Left forelimb (tissue), 1 donor: ENCODE data around the gene KERA.

Experiments used
- DNase-seq: peaks from one replicate; pipeline ENCODE4 v3.0.0-alpha.2; 2018; ENCODE audit warnings: low spot score

Gene KERA

DNA sequence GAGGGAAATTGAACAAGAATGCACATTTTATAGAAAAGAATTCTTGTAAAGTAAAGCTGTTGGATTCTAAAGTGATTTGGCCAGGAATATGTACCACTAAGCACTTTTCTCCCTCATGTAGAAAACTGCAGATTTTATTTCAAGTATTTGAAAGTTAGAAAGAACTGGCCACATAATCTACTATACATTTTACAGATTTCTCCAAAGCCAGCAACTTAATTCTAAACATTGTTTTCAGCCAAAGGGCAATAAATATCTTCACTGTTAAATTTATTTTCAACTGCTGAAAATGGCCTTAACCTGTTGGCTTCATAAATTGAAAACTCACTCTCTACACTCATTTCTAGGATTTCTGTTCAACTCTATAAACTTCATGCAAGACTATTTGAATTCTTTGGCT is 15.6 kb upstream of the KERA start:
- DNase-seq: no peak

DNA sequence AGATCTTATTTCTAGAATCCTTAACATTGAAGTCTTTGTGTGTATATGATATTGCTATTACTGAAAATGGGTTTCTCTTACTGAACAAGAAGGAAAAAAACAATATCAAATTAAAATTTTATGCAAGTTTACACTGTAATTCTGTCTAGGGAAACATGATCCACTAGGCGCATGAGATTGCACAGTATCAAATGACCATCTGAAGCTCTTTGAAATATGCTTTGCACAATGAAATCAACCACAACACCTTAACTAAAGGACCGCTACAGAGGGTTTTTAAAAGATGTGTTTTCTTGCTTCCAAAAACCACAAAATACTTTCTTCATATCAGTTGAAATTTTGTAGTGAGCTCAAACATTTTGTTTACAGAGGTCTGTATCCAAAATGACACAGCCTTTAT is 15.1 kb upstream of the KERA start:
- no peak for DNase-seq

DNA sequence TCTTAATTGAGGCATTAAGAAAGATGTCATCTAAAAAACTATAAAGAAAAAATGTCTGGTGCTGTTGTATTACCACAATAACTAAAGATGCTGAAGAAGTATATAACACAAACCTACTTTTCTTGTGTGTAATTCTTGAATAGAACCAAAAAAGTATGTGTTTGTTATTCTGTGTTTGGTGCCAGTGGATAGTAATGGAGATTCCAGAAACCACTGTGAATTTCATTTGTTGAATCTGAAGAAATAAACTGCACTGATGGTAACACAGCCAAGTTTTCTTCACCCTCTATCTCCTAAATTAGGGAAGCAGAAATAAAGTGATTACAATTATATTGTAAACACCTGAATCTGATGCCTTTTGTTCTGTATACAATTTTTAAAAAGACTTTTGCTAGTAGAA is 13.1 kb upstream of the KERA start:
- no peak for DNase-seq

DNA sequence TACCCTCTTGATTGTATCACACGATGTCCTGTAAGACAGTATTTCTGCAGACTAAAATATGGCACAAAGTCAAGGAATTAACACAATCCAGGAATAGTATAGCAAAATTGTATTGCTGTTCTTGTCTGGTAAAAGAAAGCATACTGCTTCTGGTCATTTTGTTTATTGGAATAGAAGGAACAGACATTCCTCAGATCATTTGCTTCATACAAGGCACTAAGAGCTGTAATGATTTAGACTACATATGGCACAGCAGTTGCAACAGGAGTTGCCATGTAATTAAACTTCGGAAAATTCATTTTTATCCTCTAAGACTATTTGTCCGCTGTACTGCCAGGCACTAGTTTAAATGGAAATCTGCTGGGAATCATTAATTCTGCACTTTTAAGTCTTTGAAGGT is 7.6 kb upstream of the KERA start:
- no peak for DNase-seq

- no peak for DNase-seq
These were observed 6.8 kb upstream of the KERA start for GRCh38 chr12:91064640-91065039.

DNA sequence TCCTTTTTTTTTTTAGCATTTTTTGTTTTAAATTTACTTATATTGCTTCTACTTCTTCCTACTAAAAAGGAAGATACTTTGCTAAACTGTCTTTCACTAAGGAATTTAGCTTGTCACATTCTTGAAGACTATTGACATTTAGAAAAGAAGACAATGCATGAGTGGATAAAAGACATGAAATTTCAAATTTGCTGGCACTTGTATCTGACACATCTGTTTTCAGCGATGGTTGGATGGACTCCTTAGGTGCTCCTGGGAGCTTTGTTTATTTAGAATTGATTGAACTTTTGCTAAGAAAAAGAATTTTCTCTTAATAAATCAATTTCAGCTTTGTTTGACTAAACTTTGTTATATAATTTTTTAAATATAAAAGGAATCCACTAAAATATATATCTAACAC is 3.3 kb upstream of the KERA start:
- no peak for DNase-seq

- no peak for DNase-seq
These were observed 1.4 kb upstream of the KERA start for GRCh38 chr12:91059211-91059610.

- DNase-seq: no peak
These were observed 962 bp upstream of the KERA start for GRCh38 chr12:91058786-91059185.

- DNase-seq: no peak
These were observed 1.3 kb downstream of the KERA start for GRCh38 chr12:91056488-91056887.

GRCh38 chr12:91055976-91056375 is 1.8 kb downstream of the KERA start:
- DNase-seq: no peak

- DNase-seq: peak; percentile 65
These were observed 3.7 kb downstream of the KERA start for GRCh38 chr12:91053951-91054715.

DNA sequence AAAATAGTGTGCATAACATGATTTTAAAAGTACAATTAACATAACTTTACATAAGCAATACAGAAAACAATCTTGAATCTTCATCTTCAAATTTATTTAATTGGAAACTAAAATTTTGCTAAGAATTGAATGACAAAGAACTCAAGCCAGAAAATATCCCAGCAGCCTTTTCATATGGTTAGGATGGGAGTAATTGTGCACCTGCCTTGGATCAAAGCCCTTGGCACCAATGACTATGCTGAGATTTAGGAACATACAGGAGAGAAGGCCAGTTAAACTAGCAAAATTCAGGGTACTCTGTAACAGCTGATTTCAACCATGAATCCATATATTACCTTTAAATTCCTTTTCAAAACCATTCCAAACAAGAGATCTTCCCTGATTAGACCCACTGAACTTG is 5.8 kb downstream of the KERA start:
- DNase-seq: no peak

DNA sequence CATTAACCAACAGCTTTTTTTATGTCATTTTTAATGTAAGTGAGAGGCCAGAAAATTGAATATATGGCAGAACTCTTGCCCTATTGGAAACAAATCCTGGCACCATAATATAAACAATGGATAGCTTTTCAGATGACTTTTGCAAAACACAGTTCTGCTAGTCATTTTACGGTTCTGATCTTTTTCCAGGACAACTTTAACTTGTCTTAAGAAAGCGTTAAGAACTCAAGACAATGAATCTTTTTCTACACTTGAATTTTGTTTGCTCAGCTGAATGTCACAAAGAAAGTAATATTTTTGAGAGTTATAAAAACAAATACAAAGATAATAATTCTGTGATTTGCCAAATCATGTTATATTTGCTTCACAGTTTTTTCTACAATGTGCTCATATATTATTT is 13.2 kb downstream of the KERA start:
- no peak for DNase-seq

- DNase-seq: no peak
These were observed 14.4 kb downstream of the KERA start for GRCh38 chr12:91043408-91043807.

DNA sequence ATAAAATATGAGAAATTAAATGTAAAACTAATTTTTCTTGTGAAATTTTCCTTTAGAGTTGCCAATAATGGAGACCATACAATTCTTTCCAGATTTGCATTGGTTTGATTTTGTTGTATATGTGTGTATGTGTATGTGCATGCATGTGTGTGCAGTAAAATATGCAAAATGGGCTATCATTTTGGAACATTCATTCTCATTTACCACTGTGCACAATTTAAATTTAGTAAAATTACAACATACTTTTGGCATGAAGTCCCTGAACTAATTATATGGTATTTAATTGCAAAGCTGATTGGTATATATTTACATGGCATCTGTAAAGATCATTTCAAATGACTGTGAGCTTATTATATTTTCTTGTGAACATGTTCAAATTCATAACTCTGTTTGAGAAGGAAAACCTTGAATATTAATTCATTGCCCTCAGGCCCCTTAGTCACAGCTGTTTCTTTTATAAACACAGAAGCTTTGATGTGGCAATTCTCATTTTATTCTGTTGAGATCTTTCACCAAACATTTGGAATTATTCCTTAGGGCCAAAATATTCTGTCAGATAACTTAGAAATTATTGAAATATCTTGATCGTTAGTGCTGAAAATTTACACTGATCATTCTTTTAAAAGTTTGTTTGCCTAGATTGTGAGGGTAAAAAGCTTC is 17.6 kb downstream of the KERA start:
- no peak for DNase-seq

- DNase-seq: no peak
These were observed 20.5 kb downstream of the KERA start for GRCh38 chr12:91037276-91037675.

DNA sequence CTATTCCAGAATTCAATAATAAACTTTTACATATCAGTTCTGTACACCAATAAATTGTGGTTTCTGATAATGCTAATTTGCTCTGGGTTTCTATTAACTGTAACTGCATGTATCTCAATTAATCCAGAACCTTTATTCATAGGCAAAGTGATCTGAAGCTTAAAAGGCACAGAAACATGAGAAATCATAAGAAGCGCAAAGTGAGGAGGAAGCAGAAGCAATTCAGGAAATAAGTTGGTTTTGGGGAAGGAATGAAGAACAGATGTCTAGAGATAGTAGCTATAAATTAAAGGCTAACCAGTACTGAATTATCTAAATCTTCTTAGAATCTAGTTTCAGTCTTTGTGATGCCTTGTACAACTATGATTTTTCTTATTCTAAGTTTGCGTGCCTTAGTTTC is 24.6 kb downstream of the KERA start:
- no peak for DNase-seq

DNA sequence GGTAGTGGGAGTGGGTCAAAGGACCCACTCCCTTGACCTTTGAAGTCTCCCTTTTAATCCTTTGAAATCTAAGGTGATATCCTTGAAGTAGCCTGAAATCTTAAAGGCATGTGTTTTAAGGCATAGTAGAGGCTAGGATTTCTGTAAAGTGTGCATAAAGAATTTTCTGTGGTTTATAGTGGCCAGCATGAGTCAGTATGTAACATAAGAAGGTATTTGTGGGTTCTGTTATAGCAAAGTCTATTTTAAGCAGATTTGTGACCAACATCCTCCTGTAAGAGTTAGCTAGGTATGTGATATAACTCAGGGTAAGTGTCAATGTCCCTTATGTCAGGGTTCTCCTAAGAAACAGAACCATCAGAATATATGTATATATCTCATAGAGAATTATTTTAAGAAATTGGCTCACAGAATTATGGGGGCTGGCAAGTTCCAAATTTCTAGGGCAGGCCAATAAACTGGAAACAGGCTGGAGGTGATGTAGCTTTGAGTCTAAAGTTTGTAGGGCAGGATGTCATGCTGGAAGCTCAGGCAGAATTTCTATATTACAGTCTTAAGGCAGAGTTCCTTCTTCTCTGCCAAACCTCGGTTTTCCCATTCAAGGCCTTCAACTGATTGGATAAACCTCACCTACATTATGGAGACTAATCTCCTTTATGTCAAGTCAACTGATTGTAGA is 34.4 kb downstream of the KERA start:
- no peak for DNase-seq

DNA sequence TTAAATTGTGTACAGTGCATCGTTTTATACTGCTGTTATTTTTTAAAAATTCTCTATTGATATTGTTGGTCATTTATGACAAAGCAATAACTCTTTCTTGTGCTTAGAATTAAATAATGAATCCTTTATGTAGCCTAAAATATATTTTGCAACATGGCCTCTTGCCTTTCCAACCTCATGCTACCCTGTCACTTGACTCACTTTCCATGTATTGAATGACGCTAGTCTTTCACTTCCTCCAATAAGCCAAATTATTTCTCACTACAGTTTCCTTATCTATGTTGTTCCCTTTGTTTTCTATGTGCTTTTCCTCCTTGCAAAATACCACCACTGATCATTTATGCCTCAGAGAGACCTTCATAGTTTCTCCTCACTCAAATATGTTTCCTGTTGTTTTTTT is 36.7 kb downstream of the KERA start:
- no peak for DNase-seq

DNA sequence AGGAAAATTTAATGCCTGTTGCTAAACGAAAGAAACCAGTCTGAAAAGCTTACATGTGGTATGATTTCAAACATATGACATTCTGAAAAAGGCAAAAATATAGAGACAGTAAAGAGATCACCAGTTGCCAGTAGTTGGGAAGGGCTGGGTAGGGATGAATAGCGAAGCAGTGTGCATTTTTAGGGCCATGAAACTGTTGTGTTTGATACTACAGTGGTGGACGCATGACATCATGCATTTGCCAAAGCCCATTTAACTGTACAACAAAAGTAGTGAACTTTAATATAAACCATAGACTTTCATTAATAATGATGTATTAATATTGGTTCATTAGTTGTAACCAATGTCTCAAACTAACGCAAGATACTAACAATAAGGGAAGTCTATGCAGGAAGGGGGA is 38.4 kb downstream of the KERA start:
- DNase-seq: no peak

DNA sequence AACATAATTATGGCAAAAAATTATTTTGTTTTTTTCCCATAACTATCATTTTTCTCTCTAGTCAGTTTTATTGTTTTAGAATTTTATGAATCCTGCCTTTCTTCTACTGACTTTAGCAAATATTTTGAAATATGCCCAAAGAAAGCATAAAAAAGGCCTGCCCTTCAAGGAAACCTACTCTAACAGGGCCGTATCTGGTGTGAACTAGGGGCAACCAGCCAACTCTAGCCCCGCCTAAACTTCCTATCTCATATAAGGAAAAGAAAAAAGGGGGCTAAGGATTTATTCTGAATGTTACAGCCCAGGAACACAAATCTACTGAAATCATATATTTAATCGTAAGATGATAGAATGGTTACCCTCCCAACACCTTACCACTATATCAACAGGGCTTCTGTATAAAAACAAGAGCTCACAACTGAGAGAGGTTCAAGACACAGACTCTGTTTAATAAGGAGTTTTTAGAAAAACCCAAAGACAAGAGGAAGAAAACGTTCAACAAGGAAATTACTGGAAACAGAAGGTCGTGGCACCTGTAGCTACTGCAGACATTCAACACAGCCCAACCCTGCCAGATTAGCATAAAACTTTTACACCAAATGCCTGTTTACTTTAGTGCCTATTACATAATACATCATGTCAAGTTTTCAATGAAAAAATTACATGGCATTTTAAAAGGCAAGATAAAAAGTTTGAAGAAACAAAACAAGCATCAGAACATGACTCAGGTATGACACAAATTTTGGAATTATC is 40.1 kb downstream of the KERA start:
- no peak for DNase-seq

DNA sequence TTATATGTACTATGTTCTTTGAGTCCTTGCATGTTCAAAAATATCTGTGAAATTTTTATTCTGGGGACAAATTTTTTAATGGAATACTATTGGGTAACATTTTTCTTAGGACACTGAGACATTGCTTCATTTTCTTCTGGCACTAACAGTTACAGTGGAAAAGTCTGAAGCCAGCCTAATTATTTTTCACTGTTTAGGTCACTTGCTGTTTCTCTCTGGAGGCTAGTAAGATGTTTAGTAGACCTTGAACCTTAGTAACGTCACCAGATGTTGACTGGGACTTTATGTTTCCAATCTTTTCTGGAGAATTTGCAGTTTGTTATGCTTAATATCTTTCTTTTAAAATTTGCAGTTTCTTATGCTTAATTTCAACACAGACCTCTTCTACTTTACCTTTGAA is 40.8 kb downstream of the KERA start:
- no peak for DNase-seq
